Calu3 (cell line): ENCODE data around the gene SIRPA. TPM values are rescaled to one million over a fixed set of nuclear protein-coding genes. Genes with fewer than 3 reads are reported as not detected.

Experiments used
- BruUV-seq: library from RNA; stranded (reverse); fragments of 400-500 nt; replicated peaks from 2 replicates; lab custom pipeline; 2021; lab: Mats Ljungman, UMichigan
- CTCF ChIA-PET: fragments of 300-600 bp; sonication (Branson Sonifier 250); formaldehyde crosslinking; loops from one replicate; lab custom pipeline; 2022; ENCODE audit warnings: antibody characterized with exemption; lab: Charles Lee
- DNase-seq: peaks from one replicate; pipeline ENCODE4 v3.0.0; 2022
- H3K27ac Mint-ChIP-seq: one replicate; pipeline ENCODE4 v1.8.0; 2022; ENCODE audit warnings: mixed read lengths; ENCODE audit not compliant: unreplicated experiment
- H3K27me3 Mint-ChIP-seq: one replicate; pipeline ENCODE4 v1.8.0; 2022; ENCODE audit warnings: mixed read lengths; ENCODE audit not compliant: unreplicated experiment
- H3K36me3 Mint-ChIP-seq: one replicate; pipeline ENCODE4 v1.8.0; 2022; ENCODE audit warnings: mild to moderate bottlenecking, moderate library complexity, mixed read lengths; ENCODE audit not compliant: insufficient read depth, unreplicated experiment
- H3K4me1 Mint-ChIP-seq: one replicate; pipeline ENCODE4 v1.8.0; 2022; ENCODE audit warnings: mild to moderate bottlenecking, low read depth, mixed read lengths; ENCODE audit not compliant: unreplicated experiment
- H3K4me3 Mint-ChIP-seq: one replicate; pipeline ENCODE4 v1.8.0; 2022; ENCODE audit warnings: mild to moderate bottlenecking, low read depth, moderate library complexity, mixed read lengths; ENCODE audit not compliant: unreplicated experiment
- H3K9me3 Mint-ChIP-seq: one replicate; pipeline ENCODE4 v1.8.0; 2022; ENCODE audit warnings: low read depth, mixed read lengths; ENCODE audit not compliant: unreplicated experiment
- intact Hi-C: fragments of 100-400 bp; cut with micrococcal nuclease; formaldehyde crosslinking; loops from one replicate; pipeline ENCODE4 v1.10.0; 2022; ENCODE audit not compliant: unreplicated experiment
- total RNA-seq: library from RNA; stranded (reverse); gene quantifications from 2 replicates; pipeline ENCODE4 v1.2.3, GENCODE V29; 2022
- TF ChIP-seq, protein P1 (sequence below): fragments of 200-600 bp; IDR thresholded peaks from one replicate; pipeline ENCODE4 v1.8.0; 2022; ENCODE audit warnings: antibody characterized with exemption; ENCODE audit not compliant: unreplicated experiment

SIRPA gene
- total RNA-seq, 1 experiment from 2014 or later = 24.0 TPM

DNA sequence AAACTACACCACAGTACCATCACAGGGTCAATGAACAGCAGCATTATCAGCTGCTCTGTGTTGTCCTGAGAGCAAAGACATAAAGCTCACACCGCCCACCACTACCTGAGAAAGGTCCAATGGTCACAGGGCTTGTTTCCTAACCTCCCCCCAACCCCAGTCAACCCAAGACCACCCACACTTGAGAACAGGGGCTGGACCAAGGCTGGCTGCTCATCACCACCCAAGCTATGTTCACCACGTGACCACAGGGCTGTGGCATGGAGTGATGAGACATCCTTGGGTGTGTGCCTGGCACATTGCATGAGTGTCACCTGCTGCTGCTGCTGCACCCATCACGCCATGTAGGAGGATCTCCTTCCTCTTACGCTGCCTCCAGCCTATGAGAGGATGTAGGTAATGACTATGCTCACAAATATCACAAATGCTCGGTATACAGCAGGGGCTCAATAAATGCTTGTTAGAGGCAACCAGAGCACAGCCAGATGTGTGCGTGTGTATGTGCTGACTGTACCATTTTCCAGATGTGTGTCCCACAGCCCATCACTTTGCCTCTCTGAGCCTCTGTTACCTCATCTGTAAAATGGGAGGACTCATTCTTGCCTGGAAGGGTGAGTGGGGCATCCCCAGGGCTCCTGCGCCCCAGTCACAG, 23.3 kb upstream of the SIRPA start:
- CTCF ChIA-PET = no interaction called here
- intact Hi-C loops = no loop called here
- Mint-ChIP-seq H3K4me3 (no peak overlapping the region), H3K27ac (no peak overlapping the region), H3K36me3 (peaks cover 20% of the 10 kb centered on the region), H3K27me3 (no peaks in the 10 kb centered on the region), H3K4me1 (peaks cover 27% of the 10 kb centered on the region), H3K9me3 (no peaks in the 10 kb centered on the region)
- TF ChIP-seq, protein P1, sequence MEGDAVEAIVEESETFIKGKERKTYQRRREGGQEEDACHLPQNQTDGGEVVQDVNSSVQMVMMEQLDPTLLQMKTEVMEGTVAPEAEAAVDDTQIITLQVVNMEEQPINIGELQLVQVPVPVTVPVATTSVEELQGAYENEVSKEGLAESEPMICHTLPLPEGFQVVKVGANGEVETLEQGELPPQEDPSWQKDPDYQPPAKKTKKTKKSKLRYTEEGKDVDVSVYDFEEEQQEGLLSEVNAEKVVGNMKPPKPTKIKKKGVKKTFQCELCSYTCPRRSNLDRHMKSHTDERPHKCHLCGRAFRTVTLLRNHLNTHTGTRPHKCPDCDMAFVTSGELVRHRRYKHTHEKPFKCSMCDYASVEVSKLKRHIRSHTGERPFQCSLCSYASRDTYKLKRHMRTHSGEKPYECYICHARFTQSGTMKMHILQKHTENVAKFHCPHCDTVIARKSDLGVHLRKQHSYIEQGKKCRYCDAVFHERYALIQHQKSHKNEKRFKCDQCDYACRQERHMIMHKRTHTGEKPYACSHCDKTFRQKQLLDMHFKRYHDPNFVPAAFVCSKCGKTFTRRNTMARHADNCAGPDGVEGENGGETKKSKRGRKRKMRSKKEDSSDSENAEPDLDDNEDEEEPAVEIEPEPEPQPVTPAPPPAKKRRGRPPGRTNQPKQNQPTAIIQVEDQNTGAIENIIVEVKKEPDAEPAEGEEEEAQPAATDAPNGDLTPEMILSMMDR = no peak
- BruUV-seq = no TSS peak
- no peak for DNase-seq

DNA sequence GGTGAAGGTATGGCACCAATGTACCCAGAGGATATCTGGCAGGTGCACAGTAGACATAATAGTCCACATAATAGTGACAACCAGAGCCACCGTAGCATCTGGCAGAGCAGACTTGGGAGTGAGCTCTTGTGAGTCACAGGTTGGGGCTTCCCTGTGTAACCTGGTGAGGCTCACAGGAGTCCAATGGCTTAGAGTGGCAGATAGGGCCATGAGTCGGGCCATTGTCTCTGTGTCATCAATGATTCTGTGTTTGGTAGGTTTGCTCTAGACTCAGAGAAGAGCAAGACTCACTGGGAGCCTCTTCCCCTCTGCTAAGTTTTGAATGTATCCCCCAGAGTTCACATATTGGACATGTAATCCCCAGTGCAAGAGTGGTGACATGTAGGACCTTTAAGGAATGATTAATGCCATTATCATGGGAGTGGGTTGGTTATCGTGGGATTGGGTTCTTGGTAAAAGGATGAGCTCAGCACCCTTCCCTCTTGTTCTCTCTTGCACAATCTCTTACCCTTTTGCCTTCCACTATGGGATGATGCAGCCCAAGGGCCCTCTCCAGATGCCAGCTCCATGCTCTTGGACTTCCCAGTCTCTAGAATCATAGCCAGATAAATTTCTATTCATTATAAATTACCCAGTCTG, 22.6 kb upstream of the SIRPA start:
- BruUV-seq = no TSS peak
- Mint-ChIP-seq H3K36me3 (peaks cover 20% of the 10 kb centered on the region), H3K4me1 (peaks cover 27% of the 10 kb centered on the region), H3K4me3 (no peak overlapping the region), H3K27me3 (no peaks in the 10 kb centered on the region), H3K9me3 (no peaks in the 10 kb centered on the region), H3K27ac (no peak overlapping the region)
- intact Hi-C loops = no loop called here
- DNase-seq = no peak
- CTCF ChIA-PET = no interaction called here
- TF ChIP-seq, protein P1 = no peak

DNA sequence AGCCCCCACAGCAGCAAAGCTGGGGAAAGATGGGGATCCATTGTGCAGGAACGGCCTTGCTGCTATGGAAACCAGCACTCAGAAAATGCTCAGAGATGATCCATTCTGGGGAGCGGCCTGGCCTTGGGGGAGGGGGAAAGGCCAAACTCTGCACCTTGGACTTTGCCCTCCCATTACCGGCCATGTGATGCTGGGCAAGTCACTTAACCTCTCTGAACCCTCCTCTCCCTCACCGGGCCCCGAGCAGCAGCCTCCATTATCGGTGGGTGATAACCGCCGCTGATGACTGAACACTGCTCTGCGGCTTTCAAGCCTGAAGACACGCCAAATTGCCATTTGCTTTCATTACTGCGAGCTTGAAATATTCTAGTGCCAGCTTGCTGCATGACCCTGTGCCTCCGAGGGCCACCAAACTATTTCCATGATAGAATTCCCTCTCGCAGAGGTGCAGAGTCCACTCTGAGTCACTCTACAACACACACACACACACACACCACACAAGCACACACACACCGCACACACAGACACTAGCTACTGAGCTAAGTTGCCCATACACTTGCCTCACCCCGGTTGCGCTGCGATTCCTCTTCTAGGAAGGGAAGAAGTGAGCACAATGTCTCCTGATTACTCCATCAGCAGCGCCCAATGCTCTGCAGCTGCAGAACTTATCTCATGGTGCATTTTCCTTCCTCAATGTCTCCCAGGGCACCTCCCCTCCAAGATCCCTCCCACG, 20.6 kb upstream of the SIRPA start:
- no peaks in the 10 kb centered on the region for H3K27me3 Mint-ChIP-seq
- intact Hi-C loops = no loop called here
- peaks cover 20% of the 10 kb centered on the region for H3K36me3 Mint-ChIP-seq
- peak; percentile 9 for DNase-seq
- peaks cover 27% of the 10 kb centered on the region for H3K4me1 Mint-ChIP-seq
- peak overlapping the region; percentile 26 for H3K27ac Mint-ChIP-seq
- CTCF ChIA-PET = interaction anchor here (0.6 to 0.7 kb wide), 3 partner anchors 25 to 1009 kb away, joined by 3 to 4 read pairs (median 3); no protein-coding TSS in a partner anchor
- no TSS peak for BruUV-seq
- TF ChIP-seq, protein P1 = no peak
- H3K4me3 Mint-ChIP-seq = peak overlapping the region; percentile 22
- H3K9me3 Mint-ChIP-seq = no peaks in the 10 kb centered on the region

DNA sequence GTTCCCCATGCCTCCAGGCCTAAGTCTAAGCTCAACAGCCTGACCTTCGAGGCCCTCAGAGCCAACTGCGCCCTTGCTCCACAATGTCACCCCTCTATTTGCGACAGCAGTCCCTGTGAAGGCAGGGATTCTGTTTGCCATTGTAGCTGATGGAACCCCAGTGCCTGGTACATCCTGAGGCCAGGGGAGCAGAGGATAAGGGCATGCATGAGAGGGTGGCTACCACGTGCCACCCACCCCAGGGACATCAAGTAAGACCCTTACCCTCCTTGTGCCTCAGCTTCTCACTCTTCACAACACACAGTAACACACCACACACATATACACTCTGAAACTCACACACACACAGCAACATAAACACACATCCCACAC, 20.0 kb upstream of the SIRPA start:
- DNase-seq = no peak
- Mint-ChIP-seq H3K9me3 (no peaks in the 10 kb centered on the region), H3K27me3 (no peaks in the 10 kb centered on the region), H3K4me1 (peaks cover 27% of the 10 kb centered on the region), H3K27ac (peak overlapping the region; percentile 26), H3K36me3 (peaks cover 20% of the 10 kb centered on the region), H3K4me3 (peak overlapping the region; percentile 22)
- BruUV-seq = no TSS peak
- intact Hi-C loops = no loop called here
- CTCF ChIA-PET = interaction anchor here (0.6 kb wide), 1 partner anchor 1009 kb away, joined by 3 read pairs; no protein-coding TSS in a partner anchor
- TF ChIP-seq, protein P1 = no peak
